ENCODE measurements around the gene FKRP. TPM values are rescaled to one million over a fixed set of nuclear protein-coding genes. Genes with fewer than 3 reads are reported as not detected.
"Not testable (repeated sequence)": the region's sequence is repeated elsewhere in the genome, so short reads cannot be mapped to it uniquely, and the experiment has no call there.

FKRP gene
- total and polyA plus RNA-seq, 8 donors: 6.0 to 76.3 (median 9.7) TPM

GRCh38 chr19:46760363-46760762, 14.5 kb downstream of the FKRP start:
- no peak overlapping the region for H3K4me3 ChIP-seq
- peaks cover 0 to 18% (median 14%) of the 10 kb centered on the region in 4 donors for H3K36me3 ChIP-seq
- H3K9me3 ChIP-seq: no peaks in the 10 kb centered on the region
- intact Hi-C loops (cut with DNase I; ENCODE audit: low total_unique reads): no loop called here
- 86 to 98% (median 93%) methylated on average over 5 of the region's 5 CpGs for WGBS, 5 donors
- no peaks in the 10 kb centered on the region for H3K27me3 ChIP-seq
- peaks cover 0 to 43% (median 12%) of the 10 kb centered on the region in 4 donors for H3K4me1 ChIP-seq
- no peak for TF ChIP-seq EP300 (IDR thresholded peaks at IDR 0.05)
- TF ChIP-seq CTCF (IDR thresholded peaks at IDR 0.05): no peak
- TF ChIP-seq POLR2AphosphoS5 (IDR thresholded peaks at IDR 0.05): no peak
- TF ChIP-seq POLR2A (IDR thresholded peaks at IDR 0.05): no peak
- no peak for DNase-seq
- H3K27ac ChIP-seq: peak overlapping the region in 4 of 5 donors; percentile 46 to 74 (median 68)

GRCh38 chr19:46760897-46761296, 15.0 kb downstream of the FKRP start:
- peak overlapping the region in 4 of 5 donors; percentile 46 to 74 (median 68) for H3K27ac ChIP-seq
- H3K4me3 ChIP-seq; H3K27me3 ChIP-seq; H3K9me3 ChIP-seq; intact Hi-C loops (cut with DNase I; ENCODE audit: low total_unique reads); DNase-seq: not testable (repeated sequence)
- peaks cover 0 to 13% (median 10%) of the 10 kb centered on the region in 4 donors for H3K36me3 ChIP-seq
- 70 to 81% (median 77%) methylated on average over 4 of the region's 4 CpGs for WGBS, 5 donors
- H3K4me1 ChIP-seq: peaks cover 0 to 38% (median 9%) of the 10 kb centered on the region in 4 donors

GRCh38 chr19:46761418-46761831, 15.6 kb downstream of the FKRP start:
- DNase-seq: peak in 1 of 2 donors; percentile 31
- peak overlapping the region in 4 of 5 donors; percentile 14 to 74 (median 68) for H3K27ac ChIP-seq
- H3K4me3 ChIP-seq: no peak overlapping the region
- 32 to 43% (median 36%) methylated on average over 5 of the region's 5 CpGs for WGBS, 5 donors
- TF ChIP-seq EP300 (IDR thresholded peaks at IDR 0.05) (no peak), POLR2A (IDR thresholded peaks at IDR 0.05) (no peak), POLR2AphosphoS5 (IDR thresholded peaks at IDR 0.05) (no peak), CTCF (IDR thresholded peaks at IDR 0.05) (no peak)
- no peaks in the 10 kb centered on the region for H3K27me3 ChIP-seq
- peaks cover 0 to 8% (median 5%) of the 10 kb centered on the region in 4 donors for H3K36me3 ChIP-seq
- intact Hi-C loops (cut with DNase I; ENCODE audit: low total_unique reads): no loop called here
- no peaks in the 10 kb centered on the region for H3K9me3 ChIP-seq
- peaks cover 0 to 34% (median 9%) of the 10 kb centered on the region in 4 donors for H3K4me1 ChIP-seq

GRCh38 chr19:46762245-46762890, 16.5 kb downstream of the FKRP start:
- TF ChIP-seq POLR2AphosphoS5 (IDR thresholded peaks at IDR 0.05) (no peak), CTCF (IDR thresholded peaks at IDR 0.05) (no peak)
- peaks cover 0 to 25% (median 7%) of the 10 kb centered on the region in 4 donors for H3K4me1 ChIP-seq
- no peaks in the 10 kb centered on the region for H3K27me3 ChIP-seq
- intact Hi-C loops (cut with DNase I; ENCODE audit: low total_unique reads): no loop called here
- H3K4me3 ChIP-seq: no peak overlapping the region
- DNase-seq: no peak
- 60 to 73% (median 62%) methylated on average over 6 of the region's 6 CpGs for WGBS, 5 donors
- H3K27ac ChIP-seq: no peak overlapping the region
- H3K9me3 ChIP-seq: no peaks in the 10 kb centered on the region
- H3K36me3 ChIP-seq: peaks cover 0 to 4% (median 0%) of the 10 kb centered on the region in 4 donors

- H3K9me3 ChIP-seq: no peaks in the 10 kb centered on the region
- TF ChIP-seq EP300 (IDR thresholded peaks at IDR 0.05) (no peak), POLR2AphosphoS5 (IDR thresholded peaks at IDR 0.05) (no peak), CTCF (IDR thresholded peaks at IDR 0.05) (no peak), POLR2A (IDR thresholded peaks at IDR 0.05) (no peak)
- intact Hi-C loops (cut with DNase I; ENCODE audit: low total_unique reads): no loop called here
- 54 to 80% (median 61%) methylated on average over 11 of the region's 11 CpGs for WGBS, 5 donors
- DNase-seq: peak in 1 of 2 donors; percentile 77
- peaks cover 0 to 18% (median 8%) of the 10 kb centered on the region in 4 donors for H3K4me1 ChIP-seq
- H3K4me3 ChIP-seq: no peak overlapping the region
- no peaks in the 10 kb centered on the region for H3K27me3 ChIP-seq
- no peaks in the 10 kb centered on the region for H3K36me3 ChIP-seq
- no peak overlapping the region for H3K27ac ChIP-seq
Measured at GRCh38 chr19:46764817-46765291, 19.0 kb downstream of the FKRP start.

Data from stomach (tissue), 9 donors.